GM18511 (cell line): Measurements from ENCODE around the gene PRR14L.

Source experiments
- ATAC-seq: cut with Tn5 transposase; IDR thresholded peaks from one replicate; pipeline ENCODE4 v1.9.1; 2021; ENCODE audit warnings: mild to moderate bottlenecking, moderate library complexity; ENCODE audit not compliant: unreplicated experiment

Gene PRR14L

GRCh38 chr22:31647523-31648320, 102.2 kb downstream of the PRR14L start:
- ATAC-seq = no peak

GRCh38 chr22:31647066-31647465, 102.9 kb downstream of the PRR14L start:
- ATAC-seq = no peak

GRCh38 chr22:31646186-31647019, 103.5 kb downstream of the PRR14L start:
- no peak for ATAC-seq

GRCh38 chr22:31639436-31640039, 110.4 kb downstream of the PRR14L start:
- no peak for ATAC-seq

GRCh38 chr22:31637891-31638618, 111.9 kb downstream of the PRR14L start:
- ATAC-seq = peak; percentile 61

- peak; percentile 61 for ATAC-seq
Measured at GRCh38 chr22:31637447-31637890, 112.5 kb downstream of the PRR14L start.

DNA sequence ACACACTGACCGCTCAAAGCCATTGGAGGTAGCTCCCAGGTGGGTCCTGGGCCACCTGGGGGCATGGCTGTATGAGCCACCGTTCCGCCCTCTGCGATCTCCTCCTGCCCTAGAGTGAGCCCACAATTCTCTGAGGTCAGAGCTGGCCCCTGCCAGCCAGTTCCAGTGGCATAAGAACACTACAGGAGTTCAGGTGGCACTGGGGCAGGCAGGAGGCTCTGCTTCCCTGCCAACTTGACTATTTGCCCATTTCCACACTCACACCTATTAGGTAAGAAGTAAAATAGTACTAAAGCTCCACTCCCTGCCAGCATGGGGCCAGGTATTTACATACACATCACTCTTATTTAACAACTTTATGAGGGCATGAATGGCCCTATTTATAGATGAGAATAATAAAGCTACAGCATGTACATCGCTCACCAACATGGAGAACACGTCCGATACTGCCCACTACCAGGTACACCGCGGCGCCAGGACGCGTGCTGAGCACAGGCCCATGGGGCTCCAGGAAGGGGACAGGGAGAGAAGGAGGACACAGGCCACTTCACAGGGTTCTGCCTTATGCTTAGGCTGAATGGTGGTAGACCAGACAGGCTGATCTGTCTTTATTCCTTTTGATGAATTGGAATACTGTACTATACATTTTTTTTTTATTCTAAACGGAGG, 114.2 kb downstream of the PRR14L start:
- ATAC-seq = no peak

DNA sequence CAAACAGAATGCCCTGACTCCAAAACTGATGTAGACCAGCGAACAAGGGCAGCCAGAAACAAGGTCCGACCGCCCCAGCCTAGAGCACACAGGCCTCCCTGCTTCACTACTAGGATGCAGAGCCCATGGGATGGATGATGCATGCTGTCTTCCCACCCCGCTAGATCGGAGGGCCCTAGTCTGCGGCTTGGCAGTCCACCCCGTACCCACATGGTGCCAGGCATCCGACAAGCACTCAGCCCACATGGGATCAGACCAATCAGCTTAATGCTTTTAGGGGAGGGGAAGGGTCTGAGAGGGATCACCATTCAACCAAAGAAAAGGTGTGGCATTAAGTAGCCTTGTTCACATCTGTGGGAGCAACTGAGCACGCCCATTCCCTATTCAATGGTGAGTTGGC, 118.5 kb downstream of the PRR14L start:
- no peak for ATAC-seq
